Measurements from ENCODE around the gene SLC47A2.
"Not testable (repeated sequence)": the region's sequence is repeated elsewhere in the genome, so short reads cannot be mapped to it uniquely, and the experiment has no call there.

The SLC47A2 gene

DNA sequence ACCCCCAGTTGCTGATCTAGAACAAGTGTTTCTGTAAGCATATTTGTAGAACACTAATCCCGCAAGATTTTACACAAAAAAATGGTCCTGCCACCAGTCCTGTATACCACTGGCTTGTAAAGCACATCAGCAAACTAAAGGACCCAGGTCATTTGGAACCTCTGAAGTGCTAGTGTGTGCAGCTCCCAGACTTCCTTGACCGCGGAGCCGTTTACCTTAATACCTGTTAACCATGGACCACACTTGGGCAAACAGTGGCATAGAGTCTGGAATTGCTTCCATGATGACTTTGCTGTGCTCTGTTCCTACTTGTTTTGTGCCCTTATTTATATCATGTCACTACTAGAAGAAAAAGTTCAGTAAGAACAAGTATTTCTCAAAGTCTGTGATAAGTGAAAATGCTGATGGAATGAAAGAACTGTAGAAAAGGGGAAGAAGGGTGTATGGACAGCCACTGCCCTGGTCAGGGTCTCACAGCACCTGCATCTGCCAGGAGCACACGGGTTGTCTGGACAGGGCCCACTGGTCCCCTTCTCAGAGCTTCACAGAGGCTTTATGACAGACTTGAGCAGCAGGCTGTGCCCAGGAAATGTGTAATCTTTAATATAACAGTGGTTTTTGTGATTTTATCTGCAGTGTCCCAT, 38.5 kb downstream of the SLC47A2 start:
- Histone ChIP-seq H3K27ac (ENCODE audit: low read depth, low read length, severe bottlenecking) (no peak overlapping the region), H3K9me3 (ENCODE audit: control insufficient read depth, low read length) (peaks cover 6% of the 10 kb centered on the region), H3K36me3 (ENCODE audit: control insufficient read depth, insufficient read depth, low read length) (peaks cover 14% of the 10 kb centered on the region), H3K4me1 (ENCODE audit: control insufficient read depth, insufficient read depth, low read length, poor library complexity, severe bottlenecking) (no peaks in the 10 kb centered on the region), H3K4me3 (ENCODE audit: extremely low read depth, insufficient read depth, low read length, poor library complexity, severe bottlenecking) (no peak overlapping the region)
- WGBS, 2 experiments (ENCODE audit: insufficient coverage in 2 of 2): 93 to 98% methylated on average over 3 to 5 of the region's 5 CpGs

DNA sequence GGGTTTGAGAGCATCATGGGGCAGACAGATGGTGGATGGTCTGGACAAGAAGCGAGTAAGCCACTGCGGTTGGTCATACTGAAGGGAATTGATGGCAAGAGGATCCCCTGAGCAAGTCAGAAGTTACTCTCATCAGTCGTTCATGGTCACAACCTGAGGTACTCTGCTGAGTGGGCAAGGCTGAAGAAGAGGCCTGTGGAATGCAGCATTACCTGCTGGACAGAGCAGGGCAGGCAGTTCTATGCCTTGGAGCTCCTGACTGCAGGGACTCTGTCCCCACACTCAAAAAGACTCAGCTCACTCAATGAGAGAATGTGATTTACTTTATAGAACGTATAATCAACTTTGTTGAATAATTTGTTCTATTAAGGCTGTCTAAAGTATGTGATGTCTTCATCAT, 39.5 kb downstream of the SLC47A2 start:
- Histone ChIP-seq H3K4me1 (ENCODE audit: control insufficient read depth, insufficient read depth, low read length, poor library complexity, severe bottlenecking) (no peaks in the 10 kb centered on the region), H3K27ac (ENCODE audit: low read depth, low read length, severe bottlenecking) (no peak overlapping the region), H3K9me3 (ENCODE audit: control insufficient read depth, low read length) (peaks cover 6% of the 10 kb centered on the region), H3K36me3 (ENCODE audit: control insufficient read depth, insufficient read depth, low read length) (peaks cover 14% of the 10 kb centered on the region), H3K4me3 (ENCODE audit: extremely low read depth, insufficient read depth, low read length, poor library complexity, severe bottlenecking) (no peak overlapping the region)
- WGBS, 2 experiments (ENCODE audit: insufficient coverage in 2 of 2): 88 to 94% methylated on average over 3 of the region's 4 CpGs

DNA sequence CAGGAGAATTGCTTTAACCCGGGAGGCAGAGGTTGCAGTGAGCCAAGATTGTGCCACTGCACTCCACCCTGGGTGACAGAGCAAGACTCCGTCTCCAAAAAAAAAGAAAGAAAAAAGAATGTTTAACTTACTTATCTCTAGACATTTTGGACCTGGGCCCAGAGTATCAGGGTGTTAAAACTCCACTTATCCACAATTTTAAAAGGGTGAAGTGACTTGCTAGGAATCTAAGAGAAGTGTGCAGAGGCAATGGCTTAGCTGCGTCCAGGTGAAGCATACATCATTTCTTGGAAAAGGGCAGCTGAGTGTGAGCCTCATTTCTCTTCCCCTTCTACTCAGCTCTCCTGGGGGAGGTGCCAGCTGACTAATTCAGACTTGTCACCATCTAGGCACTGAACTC, 42.8 kb downstream of the SLC47A2 start:
- 86 to 100% methylated on average over 1 to 2 of the region's 3 CpGs for WGBS, 2 experiments (ENCODE audit: insufficient coverage in 2 of 2)
- Histone ChIP-seq H3K36me3 (ENCODE audit: control insufficient read depth, insufficient read depth, low read length) (peaks cover 14% of the 10 kb centered on the region), H3K4me1 (ENCODE audit: control insufficient read depth, insufficient read depth, low read length, poor library complexity, severe bottlenecking) (no peaks in the 10 kb centered on the region), H3K27ac (ENCODE audit: low read depth, low read length, severe bottlenecking) (no peak overlapping the region), H3K9me3 (ENCODE audit: control insufficient read depth, low read length) (peaks cover 6% of the 10 kb centered on the region), H3K4me3 (ENCODE audit: extremely low read depth, insufficient read depth, low read length, poor library complexity, severe bottlenecking) (no peak overlapping the region)

DNA sequence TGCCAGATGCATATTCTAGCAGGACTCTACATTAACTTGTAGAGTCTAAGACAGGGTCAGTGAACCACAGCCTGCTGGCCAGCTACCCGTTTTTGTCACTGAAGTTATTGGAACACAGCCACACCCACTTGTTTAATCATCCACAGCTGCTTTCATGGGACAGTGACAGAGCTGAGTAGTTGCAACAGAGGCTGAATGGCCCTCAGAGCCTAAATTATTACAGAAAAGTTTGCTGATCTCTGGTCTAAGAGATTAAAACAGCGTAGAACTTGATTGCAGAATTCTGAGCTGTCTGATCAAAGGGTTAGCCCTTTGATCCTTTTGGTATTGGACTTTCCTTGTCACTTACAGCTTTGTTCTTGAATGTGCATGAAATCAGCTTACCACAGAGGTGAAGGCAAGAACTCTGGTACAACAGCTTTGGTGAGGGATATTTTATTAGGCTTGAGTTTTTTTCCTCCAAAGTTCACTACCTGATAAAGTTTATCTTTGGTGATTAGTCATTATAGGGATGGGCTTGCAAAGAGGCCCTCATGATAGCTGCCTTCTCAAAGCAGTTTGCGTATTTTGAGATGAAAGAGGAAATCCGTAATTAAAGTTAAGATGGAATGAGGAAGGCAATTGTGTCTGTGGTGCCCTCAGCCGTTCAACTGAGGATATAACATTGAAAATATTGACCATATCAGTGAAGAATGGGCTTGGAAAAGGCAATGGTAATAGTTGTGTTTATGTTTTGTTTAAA, 44.2 kb downstream of the SLC47A2 start:
- Histone ChIP-seq H3K4me3 (ENCODE audit: extremely low read depth, insufficient read depth, low read length, poor library complexity, severe bottlenecking) (no peak overlapping the region), H3K27ac (ENCODE audit: low read depth, low read length, severe bottlenecking) (no peak overlapping the region), H3K9me3 (ENCODE audit: control insufficient read depth, low read length) (peaks cover 6% of the 10 kb centered on the region), H3K36me3 (ENCODE audit: control insufficient read depth, insufficient read depth, low read length) (peaks cover 12% of the 10 kb centered on the region), H3K4me1 (ENCODE audit: control insufficient read depth, insufficient read depth, low read length, poor library complexity, severe bottlenecking) (no peaks in the 10 kb centered on the region)
- WGBS, 2 experiments (ENCODE audit: insufficient coverage in 2 of 2): 93 to 97% methylated on average over 5 of the region's 5 CpGs

DNA sequence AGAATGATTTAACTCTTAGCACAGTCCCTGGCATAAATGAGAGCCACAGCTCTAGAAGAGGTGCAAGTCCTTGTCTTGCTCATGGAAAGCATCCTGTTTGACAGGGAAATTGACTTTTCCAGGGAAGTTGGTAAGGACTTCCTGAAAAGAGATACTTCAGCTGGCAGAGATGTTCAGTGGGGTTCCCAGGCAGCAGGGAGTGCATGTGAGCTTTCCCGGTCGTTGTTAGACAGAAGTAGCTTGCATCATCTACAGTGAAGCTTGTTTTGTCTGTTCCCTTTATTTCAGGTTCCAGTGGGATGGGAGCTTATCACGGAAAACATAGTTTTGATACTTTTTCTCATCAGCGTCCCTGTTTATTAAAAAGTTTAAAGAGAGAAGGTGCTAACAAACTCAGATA, 45.0 kb downstream of the SLC47A2 start:
- Histone ChIP-seq H3K27ac (ENCODE audit: low read depth, low read length, severe bottlenecking) (no peak overlapping the region), H3K36me3 (ENCODE audit: control insufficient read depth, insufficient read depth, low read length) (peaks cover 6% of the 10 kb centered on the region), H3K9me3 (ENCODE audit: control insufficient read depth, low read length) (no peaks in the 10 kb centered on the region), H3K4me1 (ENCODE audit: control insufficient read depth, insufficient read depth, low read length, poor library complexity, severe bottlenecking) (no peaks in the 10 kb centered on the region), H3K4me3 (ENCODE audit: extremely low read depth, insufficient read depth, low read length, poor library complexity, severe bottlenecking) (no peak overlapping the region)
- 83 to 94% methylated on average over 2 of the region's 4 CpGs for WGBS, 2 experiments (ENCODE audit: insufficient coverage in 2 of 2)

DNA sequence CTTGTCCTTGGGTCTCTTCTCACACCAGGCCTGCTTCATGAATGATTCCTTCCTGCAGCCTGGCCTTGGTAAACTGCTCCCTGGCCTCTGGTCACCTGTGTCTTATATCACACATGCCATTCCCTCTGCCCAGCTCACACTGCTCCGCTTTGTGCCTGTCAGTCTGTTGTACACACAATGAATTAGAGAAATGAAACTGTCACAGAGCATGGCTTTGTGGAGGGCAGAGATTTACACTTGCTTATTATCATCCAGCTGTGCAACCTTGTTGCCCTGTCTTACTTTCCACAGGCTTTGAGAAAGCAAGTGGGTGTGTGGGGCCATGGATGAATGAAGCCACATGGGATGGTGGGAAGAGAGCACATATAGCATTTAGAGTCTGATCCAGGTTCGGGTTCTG, 45.5 kb downstream of the SLC47A2 start:
- 86 to 89% methylated on average over 1 of the region's 2 CpGs for WGBS, 2 experiments (ENCODE audit: insufficient coverage in 2 of 2)
- H3K4me1 ChIP-seq (ENCODE audit: control insufficient read depth, insufficient read depth, low read length, poor library complexity, severe bottlenecking): no peaks in the 10 kb centered on the region

DNA sequence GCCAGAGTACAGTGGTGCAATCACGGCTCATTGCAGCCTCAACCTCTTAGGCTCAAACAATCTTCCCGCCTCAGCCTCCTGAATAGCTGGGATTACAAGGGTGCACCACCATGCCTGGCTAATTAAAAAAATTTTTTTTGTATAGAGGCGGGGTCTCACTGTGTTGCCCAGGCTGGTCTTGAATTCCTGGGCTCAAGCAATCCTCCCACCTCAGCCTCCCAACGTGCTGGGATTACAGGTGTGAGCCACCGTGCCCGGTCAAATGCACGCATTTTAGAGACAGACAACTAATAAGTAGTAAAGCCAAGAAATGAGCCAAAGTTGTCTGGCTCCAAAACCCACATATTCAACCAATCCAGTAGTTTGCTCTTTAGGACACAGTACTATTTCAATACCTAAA, 46.7 kb downstream of the SLC47A2 start:
- not testable (repeated sequence) for H3K9me3 ChIP-seq (ENCODE audit: control insufficient read depth, low read length)
- WGBS, 2 experiments (ENCODE audit: insufficient coverage in 2 of 2): 91 to 94% methylated on average over 3 to 7 of the region's 7 CpGs

More for the DNA sequence above, 45.5 kb downstream of the SLC47A2 start:
- no peaks in the 10 kb centered on the region for H3K9me3 ChIP-seq (ENCODE audit: control insufficient read depth, low read length)
- H3K36me3 ChIP-seq (ENCODE audit: control insufficient read depth, insufficient read depth, low read length): peaks cover 3% of the 10 kb centered on the region
- H3K27ac ChIP-seq (ENCODE audit: low read depth, low read length, severe bottlenecking): no peak overlapping the region
- H3K4me3 ChIP-seq (ENCODE audit: extremely low read depth, insufficient read depth, low read length, poor library complexity, severe bottlenecking): no peak overlapping the region

DNA sequence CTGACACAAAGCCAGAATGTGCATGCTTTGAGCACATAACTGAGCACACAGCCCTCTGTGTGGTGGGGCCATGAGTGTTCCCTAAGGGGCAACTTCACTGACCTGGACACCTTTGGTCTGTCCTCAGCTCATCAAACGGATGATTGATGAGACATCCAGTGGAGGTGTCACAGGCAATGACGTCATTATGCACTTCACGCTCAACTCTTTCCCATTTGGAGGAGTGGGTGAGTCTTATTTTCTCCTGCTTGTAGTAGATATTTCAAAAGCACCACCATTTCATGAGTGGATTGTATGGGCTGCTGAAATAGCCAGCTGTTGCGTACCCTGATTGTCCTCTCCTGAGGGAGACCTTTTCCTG, 51.6 kb downstream of the SLC47A2 start:
- Histone ChIP-seq H3K4me1 (ENCODE audit: control insufficient read depth, insufficient read depth, low read length, poor library complexity, severe bottlenecking) (no peaks in the 10 kb centered on the region), H3K4me3 (ENCODE audit: extremely low read depth, insufficient read depth, low read length, poor library complexity, severe bottlenecking) (no peak overlapping the region), H3K9me3 (ENCODE audit: control insufficient read depth, low read length) (no peaks in the 10 kb centered on the region), H3K36me3 (ENCODE audit: control insufficient read depth, insufficient read depth, low read length) (peaks cover 14% of the 10 kb centered on the region), H3K27ac (ENCODE audit: low read depth, low read length, severe bottlenecking) (no peak overlapping the region)
- WGBS, 2 experiments (ENCODE audit: insufficient coverage in 2 of 2): 83 to 87% methylated on average over 2 to 4 of the region's 4 CpGs

More for the DNA sequence above, 46.7 kb downstream of the SLC47A2 start:
- not testable (repeated sequence) for H3K4me1 ChIP-seq (ENCODE audit: control insufficient read depth, insufficient read depth, low read length, poor library complexity, severe bottlenecking); H3K27ac ChIP-seq (ENCODE audit: low read depth, low read length, severe bottlenecking); H3K36me3 ChIP-seq (ENCODE audit: control insufficient read depth, insufficient read depth, low read length); H3K4me3 ChIP-seq (ENCODE audit: extremely low read depth, insufficient read depth, low read length, poor library complexity, severe bottlenecking)

DNA sequence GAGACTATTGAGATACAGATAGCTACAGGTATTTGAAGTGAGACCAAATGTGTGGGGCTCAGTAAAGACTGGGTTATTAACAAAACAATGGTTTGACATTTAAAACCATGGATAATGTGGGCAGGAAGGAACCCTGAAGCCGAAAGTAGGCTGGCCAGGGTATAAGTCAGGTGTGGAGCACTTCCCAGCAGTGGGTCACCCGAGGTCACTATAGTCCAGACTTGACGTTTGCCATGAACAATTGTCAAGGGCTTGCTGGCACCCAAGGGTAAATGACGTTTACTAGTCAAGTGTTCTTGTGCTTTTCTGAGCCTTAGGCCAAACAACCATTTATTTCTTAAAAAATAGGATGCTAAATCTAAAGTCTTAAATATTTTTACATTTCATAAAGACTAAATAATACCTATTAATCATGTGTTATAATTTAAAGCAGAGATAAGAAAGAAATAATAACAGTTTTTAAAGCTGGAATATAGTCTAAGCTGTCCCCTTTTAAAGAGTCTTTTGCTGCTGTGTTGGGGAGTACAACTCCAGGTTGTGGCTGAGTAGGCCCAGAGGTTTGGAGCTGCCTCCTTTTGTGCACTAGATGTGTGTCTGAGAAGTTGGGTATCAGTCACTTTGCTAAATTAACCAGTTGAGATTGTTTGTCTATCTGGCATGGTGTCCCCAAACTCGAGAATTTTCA, 52.1 kb downstream of the SLC47A2 start:
- H3K36me3 ChIP-seq (ENCODE audit: control insufficient read depth, insufficient read depth, low read length): peaks cover 14% of the 10 kb centered on the region

DNA sequence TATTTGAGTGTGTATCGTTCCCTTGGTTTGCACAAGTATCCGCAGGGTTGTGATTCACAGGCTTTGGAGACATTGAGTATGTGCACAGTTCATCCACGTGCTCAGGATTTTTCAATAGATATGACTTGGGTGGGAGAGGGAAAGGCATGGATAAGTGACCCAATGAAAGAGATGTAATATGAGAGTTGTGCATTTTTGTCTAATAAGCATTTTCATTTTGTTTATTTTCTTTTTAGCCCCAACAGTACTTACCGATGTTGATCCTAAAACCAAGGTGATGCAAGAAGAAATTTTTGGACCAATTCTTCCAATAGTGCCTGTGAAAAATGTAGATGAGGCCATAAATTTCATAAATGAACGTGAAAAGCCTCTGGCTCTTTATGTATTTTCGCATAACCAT, 53.3 kb downstream of the SLC47A2 start:
- 91 to 96% methylated on average over 5 of the region's 6 CpGs for WGBS, 2 experiments (ENCODE audit: insufficient coverage in 2 of 2)
- no peak overlapping the region for H3K27ac ChIP-seq (ENCODE audit: low read depth, low read length, severe bottlenecking)
- no peak overlapping the region for H3K4me3 ChIP-seq (ENCODE audit: extremely low read depth, insufficient read depth, low read length, poor library complexity, severe bottlenecking)
- H3K9me3 ChIP-seq (ENCODE audit: control insufficient read depth, low read length): no peaks in the 10 kb centered on the region
- no peaks in the 10 kb centered on the region for H3K4me1 ChIP-seq (ENCODE audit: control insufficient read depth, insufficient read depth, low read length, poor library complexity, severe bottlenecking)
- H3K36me3 ChIP-seq (ENCODE audit: control insufficient read depth, insufficient read depth, low read length): peaks cover 14% of the 10 kb centered on the region

More for the DNA sequence above, 52.1 kb downstream of the SLC47A2 start:
- Histone ChIP-seq H3K4me3 (ENCODE audit: extremely low read depth, insufficient read depth, low read length, poor library complexity, severe bottlenecking) (no peak overlapping the region), H3K9me3 (ENCODE audit: control insufficient read depth, low read length) (no peaks in the 10 kb centered on the region), H3K27ac (ENCODE audit: low read depth, low read length, severe bottlenecking) (no peak overlapping the region), H3K4me1 (ENCODE audit: control insufficient read depth, insufficient read depth, low read length, poor library complexity, severe bottlenecking) (no peaks in the 10 kb centered on the region)
- WGBS, 2 experiments (ENCODE audit: insufficient coverage in 2 of 2): 84 to 88% methylated on average over 4 to 5 of the region's 5 CpGs

DNA sequence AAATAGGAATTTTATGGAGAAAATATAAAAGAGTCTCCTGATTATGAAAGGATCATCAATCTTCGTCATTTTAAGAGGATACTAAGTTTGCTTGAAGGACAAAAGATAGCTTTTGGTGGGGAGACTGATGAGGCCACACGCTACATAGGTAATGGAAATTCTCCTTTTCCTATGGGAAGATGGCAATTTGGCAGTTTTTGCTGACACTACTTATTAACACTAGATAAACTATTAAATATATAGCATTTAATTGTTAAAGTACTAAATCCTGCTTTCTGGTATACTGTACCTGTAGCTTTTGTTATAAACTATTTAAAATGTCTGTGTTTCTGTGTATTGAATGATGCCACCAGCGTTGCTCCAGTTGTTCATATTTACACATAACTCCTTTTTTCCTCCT, 55.3 kb downstream of the SLC47A2 start:
- Histone ChIP-seq H3K27ac (ENCODE audit: low read depth, low read length, severe bottlenecking) (no peak overlapping the region), H3K36me3 (ENCODE audit: control insufficient read depth, insufficient read depth, low read length) (peaks cover 15% of the 10 kb centered on the region), H3K4me1 (ENCODE audit: control insufficient read depth, insufficient read depth, low read length, poor library complexity, severe bottlenecking) (no peaks in the 10 kb centered on the region), H3K9me3 (ENCODE audit: control insufficient read depth, low read length) (no peaks in the 10 kb centered on the region), H3K4me3 (ENCODE audit: extremely low read depth, insufficient read depth, low read length, poor library complexity, severe bottlenecking) (no peak overlapping the region)
- WGBS, 2 experiments (ENCODE audit: insufficient coverage in 2 of 2): no CpG with 5 or more reads among the region's 3 CpGs
